Tibial nerve (tissue), 4 donors: ENCODE measurements around the gene TTC31. TPM values are rescaled to one million over a fixed set of nuclear protein-coding genes. Genes with fewer than 3 reads are reported as not detected.
A peak's percentile ranks its signal among the peaks of the same experiment; 100 is the strongest.

ENCODE experiments used
- DNase-seq, 2 donors: peaks; one replicate each; pipeline ENCODE4 v3.0.0-alpha.2; 2019; ENCODE audit warnings: low spot score in 2 of 2
- H3K27ac ChIP-seq, 4 donors: fragments of 200-600 bp; sonication (generic) in 3 of 4; one replicate each; pipeline ENCODE4 v1.5.1; 2017 to 2019; ENCODE audit warnings: mild to moderate bottlenecking in 1 of 4
- H3K27me3 ChIP-seq, 2 donors: fragments of 200-600 bp; sonication (generic) in 1 of 2; one replicate each; pipeline versions ENCODE4 v1.5.1 to v1.6.0; 2017 to 2019
- H3K36me3 ChIP-seq, 3 donors: fragments of 200-600 bp; sonication (generic); one replicate each; pipeline ENCODE4 v1.5.1; 2018 to 2019
- H3K4me1 ChIP-seq, 4 donors: fragments of 200-600 bp; sonication (generic) in 3 of 4; one replicate each; pipeline ENCODE4 v1.5.1; 2017 to 2019
- H3K4me3 ChIP-seq, 4 donors: fragments of 200-600 bp; sonication (generic) in 3 of 4; one replicate each; pipeline ENCODE4 v1.5.1; 2017 to 2019; ENCODE audit warnings: mild to moderate bottlenecking in 1 of 4, moderate library complexity in 1 of 4
- H3K9me3 ChIP-seq, 4 donors: fragments of 200-600 bp; sonication (generic) in 3 of 4; one replicate each; pipeline ENCODE4 v1.5.1; 2017 to 2019
- EP300 ChIP-seq, 2 donors: sonication (generic); formaldehyde crosslinking; IDR thresholded peaks; one replicate each; pipeline ENCODE4 v1.6.1; 2017; ENCODE audit warnings: antibody characterized with exemption in 2 of 2, mild to moderate bottlenecking in 1 of 2
- POLR2A ChIP-seq, 2 donors: fragments of 450-650 bp; IDR thresholded peaks; one replicate each; pipeline ENCODE4 v1.6.1; 2017; ENCODE audit warnings: antibody characterized with exemption in 2 of 2, mild to moderate bottlenecking in 2 of 2, moderate library complexity in 2 of 2
- WGBS, 2 donors: methylation state at CpG; one replicate each; pipeline ENCODE4 v1.1.5; 2018; 5-methylcytosine and 5-hydroxymethylcytosine counted together
- total RNA-seq, 4 donors: library from RNA; depleted of rRNA; stranded (reverse); fragments of >200 nt; gene quantifications; one replicate each; pipeline ENCODE4 v1.1.0, GENCODE V29; 2016
- TF ChIP-seq, protein P1 (sequence below), 5 experiments: fragments of 200-600 bp in 3 of 5; fragments of 450-650 bp in 2 of 5; sonication (generic) in 3 of 5; IDR thresholded peaks; one replicate each; pipeline ENCODE4 v1.5.1; 2016 to 2019; ENCODE audit warnings: antibody characterized with exemption in 5 of 5, mild to moderate bottlenecking in 3 of 5, moderate library complexity in 2 of 5

TTC31 gene
- total RNA-seq, 4 donors from 2014 or later, result 14.6 to 43.3 (median 36.4) TPM

DNA sequence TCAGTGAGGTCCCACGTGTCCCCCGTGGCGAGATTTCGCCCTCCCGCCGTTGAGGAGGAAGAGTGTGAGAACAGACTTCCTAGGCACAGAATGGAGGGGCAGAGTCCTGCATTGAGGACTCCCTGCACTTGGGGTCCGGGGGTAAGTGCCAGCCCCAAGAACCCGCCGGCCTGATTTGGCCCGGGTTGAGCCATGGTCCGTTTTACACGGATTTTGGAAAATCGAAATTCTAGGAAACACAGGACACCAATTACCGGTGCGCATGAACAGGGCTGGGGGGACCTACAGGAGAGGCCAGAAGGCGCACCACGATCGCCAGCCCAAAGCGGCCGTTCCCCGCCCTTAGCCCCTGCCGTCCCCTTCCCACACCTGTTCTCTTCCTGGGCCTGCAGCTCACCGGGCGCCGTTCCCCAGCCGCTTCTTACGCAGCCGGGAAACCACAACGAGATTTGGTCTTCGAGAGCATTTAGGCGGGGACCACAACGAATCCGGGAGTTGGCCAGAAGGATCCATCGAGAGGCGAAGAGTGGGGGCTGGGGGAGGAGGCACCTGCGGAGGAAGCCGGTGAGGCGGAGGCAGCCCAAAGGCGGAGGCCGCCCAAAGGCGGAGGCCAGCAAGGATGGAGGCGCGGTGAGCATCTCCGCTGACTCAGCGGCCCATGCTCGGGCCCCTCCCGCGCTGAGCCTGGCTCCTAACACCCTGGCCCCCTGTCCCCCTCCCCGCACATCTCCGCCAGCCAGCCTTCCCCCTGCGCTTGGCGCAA lies 30.9 kb downstream of the TTC31 start:
- peaks cover 0 to 85% of the 10 kb centered on the region in 2 donors for H3K27me3 ChIP-seq
- WGBS, 2 donors, result 6 to 8% methylated on average over 37 to 39 of the region's 52 CpGs
- no peak for DNase-seq

DNA sequence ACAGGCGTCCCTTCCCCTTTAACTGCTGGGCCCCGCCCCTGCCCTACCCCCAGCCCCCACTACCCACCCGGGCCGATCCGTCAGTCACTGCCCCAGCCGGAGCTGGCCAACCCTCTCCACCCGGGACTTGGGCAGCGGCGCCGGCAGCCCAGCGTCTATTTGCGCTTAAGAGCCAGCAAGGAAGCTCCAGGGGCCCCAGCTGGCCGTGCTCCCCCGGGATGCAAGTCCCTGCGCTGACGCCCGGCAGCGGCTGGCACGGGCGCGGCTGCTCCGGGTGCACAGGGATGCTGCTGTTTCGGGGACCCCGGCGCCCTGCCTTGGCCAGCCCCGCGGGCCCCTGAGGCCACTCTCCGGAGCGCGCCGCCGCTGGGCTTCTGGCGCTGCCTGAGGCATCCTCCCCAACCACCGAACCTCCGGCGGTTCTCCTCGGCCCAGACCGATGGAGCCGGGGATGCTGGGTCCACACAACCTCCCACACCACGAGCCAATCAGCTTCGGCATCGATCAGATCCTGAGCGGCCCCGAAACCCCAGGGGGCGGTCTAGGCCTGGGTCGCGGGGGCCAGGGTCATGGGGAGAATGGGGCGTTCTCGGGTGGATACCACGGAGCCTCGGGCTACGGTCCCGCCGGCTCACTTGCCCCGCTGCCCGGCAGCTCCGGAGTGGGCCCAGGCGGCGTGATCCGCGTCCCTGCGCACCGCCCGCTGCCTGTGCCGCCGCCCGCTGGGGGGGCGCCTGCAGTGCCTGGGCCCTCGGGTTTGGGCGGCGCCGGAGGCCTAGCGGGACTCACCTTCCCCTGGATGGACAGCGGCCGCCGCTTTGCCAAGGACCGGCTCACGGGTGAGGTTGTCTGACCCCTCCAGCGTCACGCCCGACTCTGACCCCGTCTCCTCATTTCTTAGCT lies 31.7 kb downstream of the TTC31 start, which contains the start of gene TLX2:
Gene TLX2 (plus strand): TSS at position 83 of the 903 bp plus-strand sequence. CDS start 357 bp downstream, at position 440.
- no peak for TF ChIP-seq EP300 (IDR thresholded peaks at IDR 0.05)
- TF ChIP-seq POLR2A (IDR thresholded peaks at IDR 0.05), result no peak
- TF ChIP-seq, protein P1, sequence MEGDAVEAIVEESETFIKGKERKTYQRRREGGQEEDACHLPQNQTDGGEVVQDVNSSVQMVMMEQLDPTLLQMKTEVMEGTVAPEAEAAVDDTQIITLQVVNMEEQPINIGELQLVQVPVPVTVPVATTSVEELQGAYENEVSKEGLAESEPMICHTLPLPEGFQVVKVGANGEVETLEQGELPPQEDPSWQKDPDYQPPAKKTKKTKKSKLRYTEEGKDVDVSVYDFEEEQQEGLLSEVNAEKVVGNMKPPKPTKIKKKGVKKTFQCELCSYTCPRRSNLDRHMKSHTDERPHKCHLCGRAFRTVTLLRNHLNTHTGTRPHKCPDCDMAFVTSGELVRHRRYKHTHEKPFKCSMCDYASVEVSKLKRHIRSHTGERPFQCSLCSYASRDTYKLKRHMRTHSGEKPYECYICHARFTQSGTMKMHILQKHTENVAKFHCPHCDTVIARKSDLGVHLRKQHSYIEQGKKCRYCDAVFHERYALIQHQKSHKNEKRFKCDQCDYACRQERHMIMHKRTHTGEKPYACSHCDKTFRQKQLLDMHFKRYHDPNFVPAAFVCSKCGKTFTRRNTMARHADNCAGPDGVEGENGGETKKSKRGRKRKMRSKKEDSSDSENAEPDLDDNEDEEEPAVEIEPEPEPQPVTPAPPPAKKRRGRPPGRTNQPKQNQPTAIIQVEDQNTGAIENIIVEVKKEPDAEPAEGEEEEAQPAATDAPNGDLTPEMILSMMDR (IDR thresholded peaks at IDR 0.05), result no peak

More for the DNA sequence above, 30.9 kb downstream of the TTC31 start:
- peak in 1 of 2 donors; percentile 85 for TF ChIP-seq EP300 (IDR thresholded peaks at IDR 0.05)
- TF ChIP-seq POLR2A (IDR thresholded peaks at IDR 0.05), result no peak
- no peak overlapping the region for H3K4me3 ChIP-seq
- H3K9me3 ChIP-seq, result no peaks in the 10 kb centered on the region
- H3K27ac ChIP-seq, result no peak overlapping the region
- H3K36me3 ChIP-seq, result no peaks in the 10 kb centered on the region
- H3K4me1 ChIP-seq, result peaks cover 0 to 30% (median 22%) of the 10 kb centered on the region in 4 donors

GRCh38 chr2:74515271-74515980 lies 32.5 kb downstream of the TTC31 start:
- no peak for TF ChIP-seq EP300 (IDR thresholded peaks at IDR 0.05)
- Histone ChIP-seq H3K4me3 (peak overlapping the region in 2 of 4 donors; percentile 32 to 44), H3K36me3 (no peaks in the 10 kb centered on the region), H3K27me3 (peaks cover 0 to 99% of the 10 kb centered on the region in 2 donors), H3K9me3 (no peaks in the 10 kb centered on the region), H3K27ac (no peak overlapping the region), H3K4me1 (peaks cover 0 to 30% (median 22%) of the 10 kb centered on the region in 4 donors)
- DNase-seq, result no peak
- WGBS, 2 donors, result 5 to 14% methylated on average over 16 to 49 of the region's 60 CpGs

More for the DNA sequence above, 31.7 kb downstream of the TTC31 start, which contains the start of gene TLX2:
- Histone ChIP-seq H3K36me3 (no peaks in the 10 kb centered on the region), H3K27me3 (peaks cover 0 to 91% of the 10 kb centered on the region in 2 donors), H3K4me1 (peaks cover 0 to 30% (median 22%) of the 10 kb centered on the region in 4 donors), H3K4me3 (peak within 1 kb of the TSS in 1 of 4 donors; percentile 1), H3K27ac (no peak within 1 kb of the TSS), H3K9me3 (no peaks in the 10 kb centered on the region)
- DNase-seq, result no peak
- 5% methylated on average over 37 to 38 of the region's 82 CpGs for WGBS, 2 donors

DNA sequence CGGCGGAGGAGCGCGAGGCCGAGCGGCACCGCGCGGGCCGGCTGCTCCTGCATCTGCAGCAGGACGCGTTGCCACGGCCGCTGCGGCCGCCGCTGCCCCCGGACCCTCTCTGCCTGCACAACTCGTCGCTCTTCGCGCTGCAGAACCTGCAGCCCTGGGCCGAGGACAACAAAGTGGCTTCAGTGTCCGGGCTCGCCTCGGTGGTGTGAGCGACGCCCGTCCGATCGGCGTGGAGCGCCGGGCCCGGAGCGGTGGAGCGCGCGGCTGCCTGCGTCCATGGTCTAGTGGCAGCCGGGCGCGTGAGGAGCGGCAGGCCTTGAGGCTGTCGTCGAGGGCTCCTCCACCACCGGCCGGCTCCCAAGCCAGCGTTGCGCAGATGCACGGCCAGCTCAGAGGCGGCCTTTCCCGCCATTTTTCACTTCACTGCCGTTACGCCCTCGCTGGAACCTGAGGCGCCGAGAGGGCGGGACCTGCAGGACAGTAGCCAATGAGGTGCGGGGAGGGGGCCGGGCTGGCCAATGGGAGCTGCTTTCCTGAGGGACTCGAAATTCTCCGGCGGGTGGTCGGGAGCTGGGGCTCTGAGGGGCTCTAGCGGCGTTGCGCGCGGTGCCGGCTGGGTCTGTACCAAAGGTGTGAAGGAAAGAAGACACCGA lies 33.2 kb downstream of the TTC31 start:
- TF ChIP-seq, protein P1 (IDR thresholded peaks at IDR 0.05), result no peak
- no peak for TF ChIP-seq EP300 (IDR thresholded peaks at IDR 0.05)
- no peak for TF ChIP-seq POLR2A (IDR thresholded peaks at IDR 0.05)
- peaks cover 0 to 30% (median 22%) of the 10 kb centered on the region in 4 donors for H3K4me1 ChIP-seq
- peaks cover 0 to 100% of the 10 kb centered on the region in 2 donors for H3K27me3 ChIP-seq
- H3K36me3 ChIP-seq, result no peaks in the 10 kb centered on the region
- no peak for DNase-seq
- WGBS, 2 donors, result 4 to 5% methylated on average over 24 to 36 of the region's 72 CpGs
- peak overlapping the region in 3 of 4 donors; percentile 16 to 44 (median 32) for H3K4me3 ChIP-seq
- H3K27ac ChIP-seq, result no peak overlapping the region
- no peaks in the 10 kb centered on the region for H3K9me3 ChIP-seq

DNA sequence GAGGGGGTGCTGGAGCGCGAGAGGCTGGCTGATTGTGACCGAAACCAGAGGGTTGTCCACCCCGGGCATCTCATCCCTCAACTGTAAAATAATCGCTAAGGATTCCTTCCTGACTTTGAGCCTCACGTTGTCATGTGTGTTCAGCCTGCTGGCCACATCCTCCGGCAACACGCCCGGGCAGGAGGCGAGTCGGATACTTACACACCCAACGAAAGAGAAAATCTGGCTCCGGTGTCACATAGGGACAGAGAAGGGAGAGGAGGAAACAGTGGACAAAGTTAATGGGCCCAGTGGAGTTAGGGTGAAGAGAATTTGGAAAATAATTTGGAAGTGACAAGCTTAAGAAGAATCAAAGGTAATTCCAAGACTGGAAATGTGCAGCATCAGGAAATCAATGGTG lies 33.8 kb downstream of the TTC31 start:
- no peak for DNase-seq
- Histone ChIP-seq H3K36me3 (no peaks in the 10 kb centered on the region), H3K4me3 (peak overlapping the region in 2 of 4 donors; percentile 32 to 44), H3K27ac (no peak overlapping the region), H3K9me3 (no peaks in the 10 kb centered on the region), H3K4me1 (peaks cover 0 to 30% (median 22%) of the 10 kb centered on the region in 4 donors), H3K27me3 (peaks cover 0 to 96% of the 10 kb centered on the region in 2 donors)
- WGBS, 2 donors, result 65 to 69% methylated on average over 13 of the region's 13 CpGs
- TF ChIP-seq POLR2A (IDR thresholded peaks at IDR 0.05), result no peak
- TF ChIP-seq, protein P1 (IDR thresholded peaks at IDR 0.05), result no peak
- TF ChIP-seq EP300 (IDR thresholded peaks at IDR 0.05), result no peak
